ENCODE measurements around the gene SPDEF.

- TF ChIP-seq, protein P1, sequence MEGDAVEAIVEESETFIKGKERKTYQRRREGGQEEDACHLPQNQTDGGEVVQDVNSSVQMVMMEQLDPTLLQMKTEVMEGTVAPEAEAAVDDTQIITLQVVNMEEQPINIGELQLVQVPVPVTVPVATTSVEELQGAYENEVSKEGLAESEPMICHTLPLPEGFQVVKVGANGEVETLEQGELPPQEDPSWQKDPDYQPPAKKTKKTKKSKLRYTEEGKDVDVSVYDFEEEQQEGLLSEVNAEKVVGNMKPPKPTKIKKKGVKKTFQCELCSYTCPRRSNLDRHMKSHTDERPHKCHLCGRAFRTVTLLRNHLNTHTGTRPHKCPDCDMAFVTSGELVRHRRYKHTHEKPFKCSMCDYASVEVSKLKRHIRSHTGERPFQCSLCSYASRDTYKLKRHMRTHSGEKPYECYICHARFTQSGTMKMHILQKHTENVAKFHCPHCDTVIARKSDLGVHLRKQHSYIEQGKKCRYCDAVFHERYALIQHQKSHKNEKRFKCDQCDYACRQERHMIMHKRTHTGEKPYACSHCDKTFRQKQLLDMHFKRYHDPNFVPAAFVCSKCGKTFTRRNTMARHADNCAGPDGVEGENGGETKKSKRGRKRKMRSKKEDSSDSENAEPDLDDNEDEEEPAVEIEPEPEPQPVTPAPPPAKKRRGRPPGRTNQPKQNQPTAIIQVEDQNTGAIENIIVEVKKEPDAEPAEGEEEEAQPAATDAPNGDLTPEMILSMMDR (IDR thresholded peaks at IDR 0.05) = no peak
- TF ChIP-seq POLR2A (IDR thresholded peaks at IDR 0.05) = no peak
These were observed 29.0 kb upstream of the SPDEF start for GRCh38 chr6:34585108-34585507.

Measured in suprapubic skin (tissue), 3 donors.